Measurements from ENCODE around the gene RNF215. TPM values are rescaled to one million over a fixed set of nuclear protein-coding genes. Genes with fewer than 3 reads are reported as not detected.

The RNF215 gene
- total and polyA plus RNA-seq, 2 of the 13 experiments (the other 11 are each of a cell fraction or from before 2014, with no cell fraction given), result 5.3 to 6.1 TPM

GRCh38 chr22:30423301-30423958 lies 36.2 kb upstream of the RNF215 start (continued):
- TF ChIP-seq ZMAT3 (CRISPR knock-in tag; conservative IDR thresholded peaks at IDR 0.05) (peak; percentile 63; the same call in 1 of the 2 replicates), ATF2 (CRISPR knock-in tag; IDR thresholded peaks at IDR 0.05) (0 out of 2 replicates have a peak, but pooled peaks have one; percentile 15), ZNF839 (CRISPR knock-in tag; IDR thresholded peaks at IDR 0.05; ENCODE audit: borderline replicate concordance) (0 out of 2 replicates have a peak, but pooled peaks have one; percentile 44), ZNF317 (CRISPR knock-in tag; IDR thresholded peaks at IDR 0.05) (peak; percentile 67), ZNF263 (CRISPR knock-in tag; IDR thresholded peaks at IDR 0.05) (no peak), MTF1 (CRISPR knock-in tag; IDR thresholded peaks at IDR 0.05) (peak; percentile 82; the same call in 1 of the 2 replicates), JUN (CRISPR knock-in tag; IDR thresholded peaks at IDR 0.05) (0 out of 2 replicates have a peak, but pooled peaks have one; percentile 65), ZNF577 (CRISPR knock-in tag; IDR thresholded peaks at IDR 0.05; ENCODE audit: borderline replicate concordance, low read depth) (no peak), PHF8 (CRISPR knock-in tag; IDR thresholded peaks at IDR 0.05) (peak; percentile 89), AHDC1 (CRISPR knock-in tag; IDR thresholded peaks at IDR 0.05; ENCODE audit: borderline replicate concordance) (no peak; the same call in 1 of the 2 replicates), BHLHE40 (IDR thresholded peaks at IDR 0.05; ENCODE audit: low read length) (no peak), ZNF207 (IDR thresholded peaks at IDR 0.05; ENCODE audit: borderline replicate concordance) (no peak), PATZ1 (CRISPR knock-in tag; IDR thresholded peaks at IDR 0.05) (peak; percentile 93), SIX1 (CRISPR knock-in tag; IDR thresholded peaks at IDR 0.05; ENCODE audit: borderline replicate concordance) (no peak), ZNF143 (CRISPR knock-in tag; IDR thresholded peaks at IDR 0.05) (no peak; the same call in 1 of the 2 replicates), ZNF549 (CRISPR knock-in tag; IDR thresholded peaks at IDR 0.05) (no peak), ZNF567 (CRISPR knock-in tag; IDR thresholded peaks at IDR 0.05; ENCODE audit: borderline replicate concordance) (no peak; the same call in 1 of the 2 replicates), ZNF660 (CRISPR knock-in tag; IDR thresholded peaks at IDR 0.05; ENCODE audit: borderline replicate concordance, low read depth) (0 out of 2 replicates have a peak, but pooled peaks have one; percentile 82), PITX1 (CRISPR knock-in tag; IDR thresholded peaks at IDR 0.05) (peak; percentile 47; the same call in 1 of the 2 replicates), NFYB (CRISPR knock-in tag; IDR thresholded peaks at IDR 0.05) (no peak), MLLT10 (CRISPR knock-in tag; IDR thresholded peaks at IDR 0.05) (0 out of 2 replicates have a peak, but pooled peaks have one; percentile 37), ZNF550 (CRISPR knock-in tag; IDR thresholded peaks at IDR 0.05; ENCODE audit: borderline replicate concordance) (no peak)
